LNCaP clone FGC (cell line): ENCODE measurements around the gene FOXN3.
"Not testable (repeated sequence)": the region's sequence is repeated elsewhere in the genome, so short reads cannot be mapped to it uniquely, and the experiment has no call there.

Source experiments
- DNase-seq: peaks from one replicate; pipeline ENCODE4 v3.0.0-alpha.2; 2011; ENCODE audit warnings: low read depth
- H3K4me3 ChIP-seq: 2 replicates; pipeline ENCODE4 v1.5.1; 2011; ENCODE audit warnings: mild to moderate bottlenecking, low read depth, low read length, control low read depth
- CTCF ChIP-seq: IDR thresholded peaks from 2 replicates; pipeline ENCODE4 v1.5.1; 2012; ENCODE audit warnings: mild to moderate bottlenecking; ENCODE audit not compliant: control insufficient read depth, insufficient read depth; ENCODE audit errors: extremely low read depth

FOXN3 gene

DNA sequence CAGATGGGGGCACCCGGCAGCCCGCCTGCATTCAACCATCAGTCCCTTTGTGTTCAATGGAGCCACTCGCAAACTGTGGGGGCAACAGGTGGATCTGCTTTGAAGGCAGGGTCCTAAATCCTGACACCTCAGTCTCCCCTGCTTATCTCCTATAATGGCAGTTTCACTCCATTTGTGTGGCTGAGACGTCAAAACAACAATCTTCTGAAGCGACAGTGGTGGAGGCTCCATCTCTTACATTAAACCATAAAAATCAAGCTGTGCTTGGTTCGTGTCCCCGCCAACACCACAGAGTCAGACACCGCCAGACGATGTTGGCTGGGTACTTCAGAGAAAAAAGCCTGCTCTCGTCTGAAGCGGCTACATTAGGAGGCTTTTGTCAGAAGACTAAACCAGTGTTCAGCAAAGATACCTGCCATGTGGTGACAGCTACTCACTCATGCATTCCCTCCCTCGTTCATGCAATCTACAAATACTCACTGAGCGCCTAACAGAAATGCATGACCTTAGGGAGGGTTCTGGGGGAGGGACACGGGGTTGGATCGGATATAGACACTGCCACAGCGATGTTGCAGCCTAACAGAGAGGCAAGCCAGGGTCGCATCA, 253.9 kb downstream of the FOXN3 start:
- H3K4me3 ChIP-seq, result no peak overlapping the region
- DNase-seq, result no peak
- TF ChIP-seq CTCF, result no peak

DNA sequence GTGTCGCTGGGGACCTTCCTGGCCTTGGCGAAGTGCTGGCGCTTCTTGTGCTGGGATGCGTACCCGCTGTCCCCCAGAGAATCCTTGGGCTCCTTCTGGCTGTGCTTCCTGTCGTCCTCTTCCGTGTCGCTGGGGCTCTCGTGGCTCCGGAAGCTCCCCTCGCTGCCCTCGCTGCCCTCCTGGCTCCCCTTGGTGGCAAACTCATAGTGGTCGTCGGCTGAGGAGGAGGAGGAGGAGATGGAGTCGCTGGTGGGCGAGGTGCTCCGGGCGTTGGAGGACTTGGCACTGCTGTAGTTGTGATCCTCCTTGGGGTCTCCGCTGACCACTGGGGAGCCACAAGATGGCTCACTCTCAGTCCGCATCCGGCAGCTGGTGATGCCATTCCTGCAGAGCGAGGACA, 254.4 kb downstream of the FOXN3 start:
- TF ChIP-seq CTCF, result no peak
- H3K4me3 ChIP-seq, result no peak overlapping the region
- no peak for DNase-seq

DNA sequence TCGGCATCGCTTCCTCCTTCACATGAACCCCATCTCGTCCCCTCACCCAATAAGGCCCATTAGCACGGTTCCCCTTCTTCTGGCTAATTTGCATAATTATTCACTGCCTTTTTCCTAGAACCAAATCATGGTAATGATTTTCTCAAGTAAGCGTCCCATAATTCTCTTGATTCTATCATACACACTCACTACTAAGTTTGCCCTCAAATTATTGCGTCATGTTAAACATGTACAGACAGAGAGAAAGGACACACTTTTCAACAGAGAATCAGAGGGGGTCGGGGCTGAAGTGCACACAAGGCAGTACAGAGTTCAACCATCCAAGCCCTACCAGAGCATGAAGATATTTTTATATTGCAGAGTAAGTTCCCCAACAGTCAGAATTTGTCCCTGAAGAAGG, 256.6 kb downstream of the FOXN3 start:
- TF ChIP-seq CTCF, result no peak
- no peak for DNase-seq
- no peak overlapping the region for H3K4me3 ChIP-seq

GRCh38 chr14:89158701-89159100, 258.3 kb downstream of the FOXN3 start:
- no peak overlapping the region for H3K4me3 ChIP-seq
- no peak for DNase-seq
- no peak for TF ChIP-seq CTCF

DNA sequence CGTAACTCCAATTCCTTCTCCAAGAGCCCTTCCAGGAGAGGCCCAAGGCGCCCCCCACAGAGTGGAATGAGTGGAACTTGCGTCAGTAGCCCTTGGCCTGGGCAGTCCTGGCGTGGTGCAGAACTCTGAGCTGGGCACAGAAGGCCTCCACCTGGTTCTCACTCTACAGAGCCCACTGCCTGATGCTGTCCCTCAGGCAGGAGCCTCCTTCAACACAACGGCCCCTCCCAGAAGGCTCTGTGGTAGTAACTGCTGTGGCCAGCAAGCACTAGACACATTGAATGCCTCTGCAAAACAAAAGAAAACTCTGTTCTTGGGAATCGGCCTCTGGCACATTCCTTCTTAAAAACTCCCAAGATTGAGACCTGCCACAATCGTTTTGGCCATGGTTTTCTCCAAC, 258.9 kb downstream of the FOXN3 start:
- DNase-seq, H3K4me3 ChIP-seq: not testable (repeated sequence)

GRCh38 chr14:89155491-89155890, 261.5 kb downstream of the FOXN3 start:
- TF ChIP-seq CTCF, result no peak
- no peak for DNase-seq
- no peak overlapping the region for H3K4me3 ChIP-seq

GRCh38 chr14:89151693-89152092, 265.3 kb downstream of the FOXN3 start:
- H3K4me3 ChIP-seq, DNase-seq: not testable (repeated sequence)

DNA sequence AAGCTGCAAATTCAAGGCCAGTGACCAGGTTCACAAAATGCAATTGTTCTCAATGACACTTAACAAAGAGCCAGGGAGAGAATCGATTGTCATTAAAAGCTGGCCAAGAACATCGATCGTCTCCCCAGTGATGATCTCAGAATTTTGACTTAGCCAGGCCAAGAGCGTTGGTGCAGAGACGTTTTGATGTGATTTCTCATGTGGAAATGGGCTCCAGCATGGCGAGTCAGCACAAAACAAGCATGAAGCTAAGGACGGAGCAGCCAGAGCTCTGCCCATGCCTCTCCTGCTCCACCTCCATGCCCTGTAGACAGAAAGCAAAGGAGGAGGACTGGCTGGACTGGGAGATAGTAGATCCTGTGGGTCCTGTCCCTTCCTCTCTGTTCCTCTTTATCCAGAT, 270.8 kb downstream of the FOXN3 start:
- no peak for TF ChIP-seq CTCF
- no peak for DNase-seq
- no peak overlapping the region for H3K4me3 ChIP-seq
